ENCODE measurements around the gene CREB5.
"Not testable (repeated sequence)": the region's sequence is repeated elsewhere in the genome, so short reads cannot be mapped to it uniquely, and the experiment has no call there.

Gene CREB5

DNA sequence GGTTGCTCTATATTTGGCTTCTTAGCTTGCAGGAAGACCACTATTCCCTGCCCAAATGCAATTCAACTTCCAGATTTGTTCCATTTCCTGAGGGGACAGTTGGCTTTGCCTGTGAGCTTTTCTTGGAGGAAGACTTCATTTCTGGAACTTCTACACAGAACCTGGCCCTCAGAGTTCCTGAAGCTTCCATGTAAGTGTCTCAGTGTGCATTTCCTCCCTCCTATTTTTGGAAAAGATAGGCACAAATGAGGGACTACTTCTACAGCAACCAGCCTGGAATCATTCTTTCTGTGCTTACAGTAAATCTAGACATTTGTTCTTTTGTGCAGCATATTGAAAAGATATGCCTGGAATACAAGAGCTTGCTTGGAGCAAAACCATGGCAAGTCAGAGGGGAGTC, 164.3 kb downstream of the CREB5 start:
- no peak for DNase-seq (ENCODE audit: low read depth in 2 of 2)

DNA sequence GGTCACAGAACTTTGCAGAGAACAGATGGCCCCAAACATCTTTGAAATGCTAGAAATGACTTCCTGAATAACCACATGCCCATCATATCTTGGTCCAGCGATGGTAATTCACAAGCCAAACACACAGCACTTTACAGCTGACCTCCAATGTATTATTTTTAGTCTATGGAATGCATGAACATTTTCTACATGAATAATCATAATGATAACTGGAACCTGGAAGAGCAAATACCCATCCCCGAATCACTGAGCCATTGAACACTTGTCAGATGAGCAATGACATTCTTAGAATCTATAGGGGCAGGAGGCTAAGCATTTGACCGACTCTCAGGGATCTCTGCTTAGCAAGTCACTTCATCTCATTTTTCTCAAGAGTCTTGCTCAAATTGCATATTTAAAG, 167.3 kb downstream of the CREB5 start:
- DNase-seq (ENCODE audit: low read depth in 2 of 2) = no peak

DNA sequence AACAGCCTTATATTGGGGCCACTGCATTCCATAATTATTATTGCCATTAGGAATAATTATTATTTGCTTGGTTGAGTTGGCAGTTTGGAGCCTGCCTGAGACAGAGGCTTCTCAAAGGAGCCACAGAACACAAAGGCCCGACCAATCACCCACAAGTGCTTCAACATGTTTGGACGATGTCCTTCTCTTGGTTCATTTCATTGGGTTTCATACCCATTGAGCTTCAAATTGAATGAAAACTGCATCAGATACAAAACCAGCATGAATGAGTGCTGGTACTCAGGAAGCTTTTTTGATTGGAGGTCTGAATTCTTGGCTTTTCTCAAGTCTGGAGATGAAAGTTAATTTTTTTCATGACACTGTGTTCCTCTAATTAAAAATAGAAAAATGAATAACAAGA, 168.3 kb downstream of the CREB5 start:
- DNase-seq (ENCODE audit: low read depth in 2 of 2) = no peak

DNA sequence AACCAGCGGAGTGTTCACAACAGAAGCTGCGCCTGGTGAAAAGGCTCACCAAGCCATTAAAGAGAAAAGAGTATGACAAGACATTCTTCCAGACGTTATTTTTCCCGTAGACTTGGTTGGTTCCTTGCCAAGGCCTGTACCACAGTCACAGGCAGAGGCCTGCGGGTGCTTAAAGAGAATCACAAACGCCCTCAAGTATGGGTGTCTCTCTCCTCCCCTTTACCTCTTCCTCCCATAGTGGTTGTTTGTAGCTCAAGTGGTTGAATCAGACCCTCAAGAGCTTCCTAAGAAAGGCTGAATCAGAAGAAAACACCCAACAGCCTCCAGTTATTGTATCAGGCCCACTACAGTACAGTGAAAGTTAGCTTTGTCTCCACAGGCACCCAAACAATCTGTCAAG, 169.0 kb downstream of the CREB5 start:
- DNase-seq (ENCODE audit: low read depth in 2 of 2) = no peak

DNA sequence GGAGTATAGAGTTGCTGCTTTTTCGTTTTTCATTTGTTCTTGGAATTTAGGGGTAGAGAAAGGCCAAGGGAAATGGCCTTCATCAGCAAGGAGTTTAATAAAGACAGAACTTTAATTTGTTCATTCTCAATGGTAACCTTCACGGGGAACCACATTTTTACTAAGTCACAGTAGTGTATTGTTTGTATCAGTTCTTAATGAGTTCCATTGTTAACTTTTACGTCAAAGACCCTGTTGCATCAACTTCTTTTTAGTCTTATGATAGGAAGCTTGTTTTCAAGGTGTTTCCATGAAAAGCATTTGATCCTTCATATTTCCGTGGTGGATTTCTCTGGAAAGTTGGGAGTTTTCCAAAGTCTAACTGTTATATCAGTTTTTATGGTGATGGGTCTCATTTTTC, 169.9 kb downstream of the CREB5 start:
- no peak for DNase-seq (ENCODE audit: low read depth in 2 of 2)

DNA sequence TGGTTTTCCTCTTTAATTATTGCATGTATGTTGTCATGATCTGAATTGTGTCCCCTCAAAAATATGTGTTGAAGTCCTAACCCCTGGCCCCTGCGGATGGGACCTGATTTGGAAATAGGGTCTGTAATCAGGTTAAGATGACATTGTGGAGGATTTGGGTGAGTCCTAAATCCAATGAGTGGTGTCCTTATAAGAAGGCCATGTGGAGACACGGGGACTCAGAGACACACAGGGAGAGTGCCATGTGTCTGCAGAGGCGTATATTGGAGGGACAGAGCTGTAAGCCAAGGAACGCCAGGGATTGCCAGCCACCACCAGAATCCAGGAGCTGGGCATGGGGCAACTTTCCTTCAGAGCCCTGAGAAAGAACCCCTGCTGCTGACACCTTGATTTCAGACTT, 171.9 kb downstream of the CREB5 start:
- DNase-seq (ENCODE audit: low read depth in 2 of 2) = no peak

DNA sequence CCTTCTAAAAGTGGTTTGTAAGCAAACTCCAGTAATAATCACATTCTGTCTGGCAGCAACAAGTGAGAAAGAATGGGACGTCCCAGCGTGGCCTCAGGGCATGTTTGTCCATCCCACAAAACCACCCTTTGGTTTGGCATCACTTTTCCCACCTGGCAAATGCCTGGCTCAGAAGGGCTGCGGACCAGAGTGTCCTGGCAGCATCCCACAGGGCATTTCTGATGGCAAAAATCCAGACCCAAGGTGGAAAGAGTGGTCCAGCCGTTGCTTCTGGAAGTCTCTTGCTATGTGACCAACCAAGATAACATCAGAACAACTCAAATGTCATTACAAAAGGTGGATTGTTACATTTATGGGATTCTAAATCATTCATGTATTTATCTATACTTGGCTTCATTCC, 174.4 kb downstream of the CREB5 start:
- DNase-seq (ENCODE audit: low read depth in 2 of 2) = no peak

DNA sequence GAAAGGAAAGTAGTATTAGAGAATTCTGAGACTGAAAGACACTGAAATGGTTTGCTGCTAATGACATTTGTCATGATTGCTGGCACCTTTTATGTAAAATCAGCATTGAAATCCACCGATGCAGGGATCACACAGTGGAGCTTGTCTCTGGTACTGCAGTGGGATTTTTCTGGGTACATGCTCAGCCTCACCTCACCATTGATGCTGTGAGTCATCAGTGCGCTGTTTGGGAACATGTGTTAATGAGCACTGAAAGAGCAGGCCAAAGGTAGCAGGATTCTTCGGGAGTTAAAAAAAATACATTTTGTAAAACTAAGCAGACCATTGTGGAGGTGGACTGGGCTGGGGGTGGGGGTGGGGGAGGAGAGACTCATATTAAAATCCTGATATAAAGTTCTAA, 174.9 kb downstream of the CREB5 start:
- DNase-seq (ENCODE audit: low read depth in 2 of 2) = no peak

DNA sequence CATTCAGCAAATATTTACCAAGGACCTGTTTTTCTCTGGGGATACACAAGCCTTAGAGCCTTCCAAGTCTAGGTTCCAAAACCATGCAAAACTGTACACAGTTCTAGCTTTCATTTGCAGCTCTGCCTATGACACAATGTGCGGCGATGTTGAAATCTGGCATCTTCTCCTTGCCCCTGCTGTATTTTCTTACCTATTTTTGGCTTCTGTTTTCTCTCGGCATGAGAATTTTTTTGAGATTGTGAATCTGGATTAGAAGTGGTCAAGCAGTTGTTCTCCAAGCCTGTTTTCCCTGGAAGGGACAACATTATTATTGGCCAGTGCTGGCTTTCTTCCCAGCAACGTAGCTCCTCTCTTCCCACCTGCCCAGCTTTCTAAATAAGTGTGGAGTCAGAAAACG, 176.3 kb downstream of the CREB5 start:
- no peak for DNase-seq (ENCODE audit: low read depth in 2 of 2)

DNA sequence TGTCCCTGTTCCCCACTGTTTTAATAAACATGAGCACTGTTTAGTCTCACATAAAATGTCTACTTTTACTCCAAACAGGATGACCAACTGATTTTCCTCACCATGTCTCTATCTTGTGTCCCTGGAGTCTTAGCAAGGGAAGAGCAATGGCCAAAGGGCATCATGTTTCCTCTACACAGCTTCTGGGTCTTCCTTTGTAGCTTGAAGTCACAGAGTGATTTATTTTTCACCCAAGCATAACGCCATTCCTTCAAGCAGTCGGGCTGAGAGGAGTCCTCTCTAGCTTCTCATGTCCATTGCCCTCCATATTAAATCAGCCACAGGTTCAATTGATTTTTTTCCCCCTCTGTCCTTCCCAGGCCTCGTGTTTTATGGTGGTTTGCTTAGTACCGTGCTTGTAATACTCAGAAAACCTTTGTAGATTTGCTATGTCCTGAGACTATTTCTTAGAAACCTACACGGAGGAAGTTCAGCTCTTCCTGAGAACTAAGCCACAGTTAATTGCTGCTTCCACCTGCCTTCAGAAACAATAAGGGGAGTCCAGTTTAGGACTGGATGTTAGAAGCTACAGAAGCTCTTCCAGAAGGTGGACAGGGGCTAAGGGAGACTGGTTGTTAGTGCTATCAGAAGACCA, 178.8 kb downstream of the CREB5 start:
- DNase-seq (ENCODE audit: low read depth in 2 of 2) = no peak

DNA sequence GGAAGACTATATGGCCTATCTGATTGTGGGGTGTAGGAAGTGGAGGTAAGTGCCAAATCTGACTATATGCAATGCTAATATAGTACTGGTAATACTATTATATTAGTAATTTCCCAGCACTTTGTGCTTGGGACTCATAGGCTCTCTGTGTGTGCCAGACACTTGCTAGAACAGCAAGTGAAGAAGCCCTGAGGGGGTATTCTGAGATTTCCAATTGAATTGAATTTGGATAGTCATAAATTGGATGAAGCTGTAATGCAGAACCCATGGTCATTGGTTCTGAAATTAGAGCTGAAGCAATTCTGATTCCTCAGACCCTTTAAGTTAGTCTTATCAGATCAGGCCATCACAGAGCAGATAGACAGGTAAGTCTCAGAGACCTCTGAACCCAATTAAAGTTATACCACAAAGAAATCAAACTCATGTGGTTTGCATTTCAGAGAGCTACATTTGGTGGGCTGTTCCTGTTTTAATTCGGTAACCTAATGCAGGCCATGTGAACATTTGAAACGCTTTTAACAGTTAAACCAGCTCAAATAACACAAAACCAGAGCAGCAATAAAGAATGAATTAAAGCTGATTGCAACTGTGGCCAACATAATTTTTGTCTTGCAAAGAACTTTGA, 179.5 kb downstream of the CREB5 start:
- DNase-seq (ENCODE audit: low read depth in 2 of 2) = no peak

DNA sequence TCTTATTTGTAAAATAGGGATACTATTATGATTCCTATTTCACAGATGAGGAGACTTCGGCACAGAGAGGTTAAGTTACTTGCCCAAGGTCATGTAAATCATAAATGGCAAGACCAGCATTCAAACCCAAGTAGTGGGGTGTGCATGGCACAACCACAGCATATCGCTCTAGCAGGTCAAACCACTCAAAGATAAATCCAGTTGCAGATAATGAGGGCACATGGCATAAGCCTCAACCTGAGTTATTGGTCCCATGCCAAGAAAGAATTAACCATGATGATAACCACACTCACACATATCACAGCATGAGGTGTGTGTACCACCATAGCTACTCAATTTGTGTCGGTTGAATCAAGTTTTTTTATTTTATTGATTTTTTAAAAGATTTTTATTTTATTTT, 180.5 kb downstream of the CREB5 start:
- no peak for DNase-seq (ENCODE audit: low read depth in 2 of 2)

DNA sequence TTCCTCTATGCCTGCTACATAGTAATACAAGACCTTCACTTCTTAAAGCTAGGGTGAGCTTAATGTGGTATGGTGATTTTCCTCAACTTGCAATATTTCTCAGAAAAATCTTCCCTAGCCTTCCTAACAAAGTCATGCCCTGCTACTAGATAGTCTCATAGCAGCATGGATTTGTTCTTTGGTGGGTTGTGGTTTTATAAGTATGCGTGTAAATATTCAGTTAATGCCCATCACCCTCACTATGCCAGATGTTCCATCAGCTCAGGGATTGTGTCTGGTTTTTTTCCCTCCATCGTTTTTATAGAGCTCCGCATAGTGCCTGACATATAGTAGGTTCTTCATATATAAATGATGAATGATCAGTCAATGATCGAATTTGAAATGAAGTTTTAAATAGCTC, 182.8 kb downstream of the CREB5 start:
- peak in 1 of 2 experiments; percentile 23 for DNase-seq (ENCODE audit: low read depth in 2 of 2)

DNA sequence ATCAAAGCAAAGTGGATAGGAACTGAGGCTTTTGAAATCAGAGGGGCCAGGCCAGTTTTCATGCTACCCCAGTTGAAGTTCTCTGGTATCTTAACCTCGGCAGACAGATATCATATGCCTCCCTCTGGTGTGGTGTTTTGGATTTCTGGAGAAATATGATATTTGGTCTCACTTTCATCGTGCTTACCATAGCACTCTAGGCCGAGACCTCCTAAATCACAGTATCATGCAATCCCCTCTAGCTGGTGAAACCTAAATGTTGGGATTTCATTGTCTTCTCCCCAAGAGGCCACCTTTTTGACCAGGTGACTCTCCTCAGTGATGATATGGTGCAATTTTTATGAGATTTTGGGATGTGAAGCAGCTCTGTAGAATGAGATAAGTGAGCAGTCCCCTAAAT, 183.5 kb downstream of the CREB5 start:
- DNase-seq (ENCODE audit: low read depth in 2 of 2) = no peak

DNA sequence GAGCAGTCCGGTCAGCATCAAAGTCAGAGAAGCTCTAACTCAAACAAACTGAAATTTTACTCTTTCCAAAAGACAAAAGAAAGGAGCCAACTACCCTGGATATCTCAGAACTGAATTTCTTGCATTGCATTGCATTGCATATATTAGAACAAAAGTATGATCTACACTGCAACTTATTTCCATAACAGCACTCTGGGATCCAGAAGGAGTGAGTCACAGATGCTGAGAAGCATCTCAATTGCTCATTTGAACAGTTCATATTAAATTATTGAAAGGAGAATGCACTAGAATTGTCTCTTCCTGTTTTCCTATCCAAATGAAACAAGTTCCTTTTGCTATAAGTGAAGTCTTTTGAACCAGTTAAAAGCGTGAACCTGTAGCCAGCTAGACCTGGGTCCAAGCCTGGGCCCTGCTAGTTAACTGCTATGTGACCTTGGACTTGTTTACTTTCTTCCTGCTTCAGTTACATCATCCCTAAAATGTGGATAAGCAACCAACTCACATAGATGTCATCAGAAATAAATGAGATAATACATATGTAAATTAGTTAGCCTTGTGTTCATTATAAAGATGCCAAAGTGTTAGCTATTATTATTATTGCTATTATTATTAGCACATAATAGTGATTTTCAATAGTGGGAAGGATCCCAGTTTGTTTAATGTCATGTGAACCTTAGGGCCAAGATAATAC, 184.1 kb downstream of the CREB5 start:
- DNase-seq (ENCODE audit: low read depth in 2 of 2) = peak; percentile 54 to 62

DNA sequence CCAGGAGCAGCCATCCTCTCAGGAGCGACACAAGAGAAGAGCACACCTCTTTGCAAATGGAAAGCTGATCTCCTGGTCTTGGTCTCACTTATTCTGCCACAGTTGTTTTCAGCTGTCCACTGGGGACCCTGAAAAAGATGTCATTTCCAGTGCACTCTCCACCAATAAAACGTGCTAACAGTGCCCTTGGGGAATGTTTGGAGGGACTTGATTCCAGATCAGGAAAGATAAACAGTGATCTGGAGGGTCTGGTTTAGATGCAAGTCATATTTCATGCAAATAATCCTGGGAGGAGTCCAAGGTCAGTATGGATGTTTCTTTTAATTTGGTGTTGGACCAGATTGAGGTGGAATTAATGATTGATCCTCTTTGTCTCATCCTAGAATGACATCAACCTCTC, 185.0 kb downstream of the CREB5 start:
- DNase-seq (ENCODE audit: low read depth in 2 of 2) = no peak

DNA sequence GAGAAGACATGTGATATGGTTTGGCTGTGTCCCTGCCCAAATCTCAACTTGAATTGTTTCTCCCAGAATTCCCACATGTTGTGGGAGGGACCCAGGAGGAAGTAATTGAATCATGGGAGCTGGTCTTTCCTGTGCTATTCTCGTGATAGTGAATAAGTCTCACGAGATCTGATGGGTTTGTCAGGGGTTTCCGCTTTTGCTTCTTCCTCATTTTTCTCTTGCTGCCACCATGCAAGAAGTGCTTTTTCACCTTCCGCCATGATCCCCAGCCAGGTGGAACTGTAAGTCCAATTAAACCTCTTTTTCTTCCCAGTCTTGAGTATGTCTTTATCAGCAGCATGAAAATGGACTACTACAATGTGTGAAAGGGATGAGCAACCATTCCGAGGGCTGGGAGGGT, 185.7 kb downstream of the CREB5 start:
- DNase-seq (ENCODE audit: low read depth in 2 of 2) = not testable (repeated sequence)

DNA sequence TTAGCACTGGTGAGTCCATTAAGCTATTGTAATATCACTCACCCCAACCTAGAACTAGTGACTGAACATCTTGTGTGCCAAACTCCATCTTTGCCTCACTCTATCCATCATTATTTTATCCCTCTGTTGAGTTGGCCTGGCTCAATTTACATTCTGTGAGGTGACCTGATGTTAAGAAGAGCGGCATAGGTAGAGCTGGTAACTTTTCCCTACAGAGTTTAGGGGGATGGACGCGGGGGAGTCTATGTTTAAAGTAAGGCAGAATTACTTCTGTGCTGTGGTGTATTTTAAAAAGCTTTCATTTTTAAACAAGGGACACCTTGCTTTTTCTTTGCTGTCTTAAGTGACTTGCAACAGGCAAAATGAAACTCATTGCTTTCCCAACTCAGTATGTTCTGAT, 186.3 kb downstream of the CREB5 start:
- no peak for DNase-seq (ENCODE audit: low read depth in 2 of 2)

DNA sequence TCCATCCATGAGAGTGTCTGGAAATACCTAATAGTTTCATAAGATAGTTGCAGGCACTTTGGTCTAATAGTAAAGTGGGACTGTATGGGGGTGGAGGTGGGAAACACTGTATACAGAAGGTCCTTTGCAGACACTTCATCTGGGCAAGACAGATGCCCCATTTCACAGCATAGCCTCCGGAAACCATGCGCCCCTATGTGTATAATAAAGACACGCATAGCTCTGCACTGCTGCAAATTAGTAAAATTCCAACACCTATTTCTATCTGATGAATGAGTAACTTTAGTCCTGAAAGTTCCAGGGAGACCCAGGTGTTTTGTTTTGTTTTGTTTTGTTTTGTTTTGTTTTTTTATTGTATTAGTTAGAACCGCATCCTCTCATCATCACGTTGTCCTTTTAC, 187.1 kb downstream of the CREB5 start:
- no peak for DNase-seq (ENCODE audit: low read depth in 2 of 2)

DNA sequence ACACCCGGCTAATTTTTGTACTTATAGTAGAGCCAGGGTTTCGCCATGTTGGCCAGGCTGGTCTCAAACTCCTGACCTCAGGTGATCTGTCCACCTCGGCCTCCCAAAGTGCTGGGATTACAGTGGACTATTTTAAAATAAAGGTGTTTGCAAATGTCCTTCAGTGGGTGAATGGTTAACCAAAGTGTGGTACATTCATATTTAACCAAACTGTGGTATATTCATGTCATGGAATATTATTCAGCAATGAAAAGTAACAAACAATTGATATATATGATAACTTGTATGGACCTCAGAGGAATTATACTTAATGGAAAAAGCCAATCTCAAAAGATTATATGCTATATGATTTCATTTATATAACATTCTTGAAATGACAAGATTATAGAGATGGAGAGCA, 190.0 kb downstream of the CREB5 start:
- DNase-seq (ENCODE audit: low read depth in 2 of 2) = no peak

DNA sequence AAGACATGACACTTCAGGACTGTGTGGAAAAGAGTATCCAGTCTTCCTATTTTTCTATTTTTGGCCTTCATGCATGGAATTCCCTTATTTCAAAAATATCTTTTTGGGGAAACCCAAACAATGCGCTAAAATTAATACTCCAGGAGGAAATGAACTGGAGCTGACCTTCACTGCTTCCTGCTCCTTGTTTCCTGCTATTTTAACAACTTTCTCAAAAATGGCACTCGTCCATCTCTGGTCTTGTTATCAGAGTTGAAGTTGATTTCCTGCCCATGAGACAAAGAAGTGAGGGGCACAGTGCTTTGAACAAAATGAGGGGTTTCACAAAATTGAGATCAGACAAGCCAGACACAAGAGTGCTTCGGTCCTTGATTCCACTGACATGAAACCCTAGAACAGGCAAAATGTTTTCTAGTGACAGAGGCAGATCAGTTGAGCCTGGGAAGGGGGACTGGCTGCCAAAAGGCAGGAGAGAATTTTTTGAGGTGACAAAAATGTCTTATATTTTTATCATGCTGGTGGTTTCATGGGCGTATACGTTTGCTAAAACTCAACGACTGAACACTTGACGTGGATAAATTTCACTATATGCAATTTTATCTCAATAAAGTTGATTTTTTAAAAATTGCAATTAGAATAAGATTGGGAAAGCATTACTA, 193.2 kb downstream of the CREB5 start:
- DNase-seq (ENCODE audit: low read depth in 2 of 2) = no peak

DNA sequence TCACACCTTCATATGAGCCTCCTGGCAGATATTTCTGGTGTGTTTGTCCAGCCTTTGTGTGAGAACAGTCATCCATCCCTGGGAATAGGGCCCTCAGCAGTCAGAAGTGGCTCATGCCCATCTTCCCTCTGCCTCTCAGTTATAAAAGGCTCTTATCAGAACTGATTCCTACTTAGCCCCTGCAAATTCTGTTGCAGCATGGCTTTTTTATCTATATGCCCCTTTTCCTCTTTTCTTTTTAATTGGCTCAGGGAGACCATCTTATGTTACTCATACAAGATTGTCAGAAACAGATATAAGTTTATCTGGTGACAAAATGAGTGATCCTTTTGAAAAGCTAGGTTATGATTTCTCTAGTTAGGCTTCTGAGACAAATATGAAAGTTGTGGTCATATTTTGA, 194.1 kb downstream of the CREB5 start:
- no peak for DNase-seq (ENCODE audit: low read depth in 2 of 2)

DNA sequence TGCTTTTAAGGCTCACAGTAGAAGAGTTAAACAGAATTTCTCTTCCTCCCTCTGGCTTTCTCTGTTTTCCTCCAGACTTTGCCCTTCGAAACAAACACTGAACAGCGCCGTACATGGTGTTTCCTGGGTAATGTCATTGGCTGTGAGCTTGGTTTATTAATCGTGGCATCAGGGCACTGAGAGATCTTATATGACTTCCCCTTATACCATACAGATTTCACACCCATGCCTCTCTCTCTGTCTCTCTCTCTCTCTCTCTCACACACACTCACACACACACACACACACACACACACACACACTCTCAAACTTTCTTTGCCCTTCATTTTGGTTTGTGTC, 195.5 kb downstream of the CREB5 start:
- DNase-seq (ENCODE audit: low read depth in 2 of 2) = no peak

All from fibroblast of skin of left biceps (primary cell).